ENCODE measurements around the gene ALB.
"Not testable (repeated sequence)": the region's sequence is repeated elsewhere in the genome, so short reads cannot be mapped to it uniquely, and the experiment has no call there.

ALB gene

GRCh38 chr4:73387552-73387951, 16.5 kb upstream of the ALB start:
- no peaks in the 10 kb centered on the region for H4K20me1 ChIP-seq (ENCODE audit: insufficient read depth, low read length)
- H3K4me2 ChIP-seq (ENCODE audit: low read length): no peak overlapping the region
- TF ChIP-seq CTCF (IDR thresholded peaks at IDR 0.05; ENCODE audit: low read length): no peak
- TF ChIP-seq EZH2 (IDR thresholded peaks at IDR 0.05; ENCODE audit: borderline replicate concordance, low read length): no peak
- no peaks in the 10 kb centered on the region for H3K79me2 ChIP-seq (ENCODE audit: insufficient read depth, low read length)
- no peaks in the 10 kb centered on the region for H3K9me3 ChIP-seq (ENCODE audit: low read length)
- no peaks in the 10 kb centered on the region for H3F3A ChIP-seq (ENCODE audit: insufficient read depth, low read length)
- no peak overlapping the region for H2AFZ ChIP-seq (ENCODE audit: low read length)
- H3K9ac ChIP-seq (ENCODE audit: low read length): no peak overlapping the region
- H3K4me1 ChIP-seq (ENCODE audit: insufficient read depth, low read length, severe bottlenecking): no peaks in the 10 kb centered on the region
- H3K27ac ChIP-seq (ENCODE audit: low read depth, low read length, poor library complexity, severe bottlenecking): no peak overlapping the region
- no peaks in the 10 kb centered on the region for H3K27me3 ChIP-seq (ENCODE audit: insufficient read depth, low read length)
- no peaks in the 10 kb centered on the region for H3K9me2 ChIP-seq (ENCODE audit: low read depth, low read length)
- H3K36me3 ChIP-seq (ENCODE audit: insufficient read depth, low read length): no peaks in the 10 kb centered on the region
- H3K4me3 ChIP-seq (ENCODE audit: low read depth, low read length, poor library complexity, severe bottlenecking): no peak overlapping the region

- Histone ChIP-seq H3K36me3 (ENCODE audit: insufficient read depth, low read length) (no peaks in the 10 kb centered on the region), H3K4me1 (ENCODE audit: insufficient read depth, low read length, severe bottlenecking) (no peaks in the 10 kb centered on the region), H3K9me3 (ENCODE audit: low read length) (no peaks in the 10 kb centered on the region), H4K20me1 (ENCODE audit: insufficient read depth, low read length) (no peaks in the 10 kb centered on the region), H3K4me2 (ENCODE audit: low read length) (no peak overlapping the region), H3K4me3 (ENCODE audit: low read depth, low read length, poor library complexity, severe bottlenecking) (no peak overlapping the region), H3K27ac (ENCODE audit: low read depth, low read length, poor library complexity, severe bottlenecking) (no peak overlapping the region), H3K79me2 (ENCODE audit: insufficient read depth, low read length) (no peaks in the 10 kb centered on the region), H3K9me2 (ENCODE audit: low read depth, low read length) (no peaks in the 10 kb centered on the region), H3K27me3 (ENCODE audit: insufficient read depth, low read length) (no peaks in the 10 kb centered on the region), H3K9ac (ENCODE audit: low read length) (no peak overlapping the region), H3F3A (ENCODE audit: insufficient read depth, low read length) (no peaks in the 10 kb centered on the region), H2AFZ (ENCODE audit: low read length) (no peak overlapping the region)
- TF ChIP-seq EZH2 (IDR thresholded peaks at IDR 0.05; ENCODE audit: borderline replicate concordance, low read length) (no peak), CTCF (IDR thresholded peaks at IDR 0.05; ENCODE audit: low read length) (no peak)
Observed at GRCh38 chr4:73388887-73389286, 15.2 kb upstream of the ALB start.

- H3K9me2 ChIP-seq (ENCODE audit: low read depth, low read length); H3K36me3 ChIP-seq (ENCODE audit: insufficient read depth, low read length): not testable (repeated sequence)
Observed at GRCh38 chr4:73389663-73390062, 14.4 kb upstream of the ALB start.

GRCh38 chr4:73391774-73392173, 12.3 kb upstream of the ALB start:
- Histone ChIP-seq H2AFZ (ENCODE audit: low read length) (no peak overlapping the region), H3K4me2 (ENCODE audit: low read length) (no peak overlapping the region), H4K20me1 (ENCODE audit: insufficient read depth, low read length) (no peaks in the 10 kb centered on the region), H3K9ac (ENCODE audit: low read length) (no peak overlapping the region), H3K27ac (ENCODE audit: low read depth, low read length, poor library complexity, severe bottlenecking) (no peak overlapping the region), H3K4me1 (ENCODE audit: insufficient read depth, low read length, severe bottlenecking) (no peaks in the 10 kb centered on the region), H3K27me3 (ENCODE audit: insufficient read depth, low read length) (no peaks in the 10 kb centered on the region), H3F3A (ENCODE audit: insufficient read depth, low read length) (no peaks in the 10 kb centered on the region), H3K36me3 (ENCODE audit: insufficient read depth, low read length) (no peaks in the 10 kb centered on the region), H3K79me2 (ENCODE audit: insufficient read depth, low read length) (no peaks in the 10 kb centered on the region), H3K4me3 (ENCODE audit: low read depth, low read length, poor library complexity, severe bottlenecking) (no peak overlapping the region), H3K9me3 (ENCODE audit: low read length) (no peaks in the 10 kb centered on the region), H3K9me2 (ENCODE audit: low read depth, low read length) (no peaks in the 10 kb centered on the region)
- TF ChIP-seq EZH2 (IDR thresholded peaks at IDR 0.05; ENCODE audit: borderline replicate concordance, low read length) (no peak), CTCF (IDR thresholded peaks at IDR 0.05; ENCODE audit: low read length) (no peak)

More at GRCh38 chr4:73389663-73390062, 14.4 kb upstream of the ALB start:
- H2AFZ ChIP-seq (ENCODE audit: low read length); H3F3A ChIP-seq (ENCODE audit: insufficient read depth, low read length); H4K20me1 ChIP-seq (ENCODE audit: insufficient read depth, low read length); H3K4me2 ChIP-seq (ENCODE audit: low read length); H3K4me3 ChIP-seq (ENCODE audit: low read depth, low read length, poor library complexity, severe bottlenecking); H3K27ac ChIP-seq (ENCODE audit: low read depth, low read length, poor library complexity, severe bottlenecking); H3K4me1 ChIP-seq (ENCODE audit: insufficient read depth, low read length, severe bottlenecking); H3K9me3 ChIP-seq (ENCODE audit: low read length); H3K79me2 ChIP-seq (ENCODE audit: insufficient read depth, low read length); H3K9ac ChIP-seq (ENCODE audit: low read length); H3K27me3 ChIP-seq (ENCODE audit: insufficient read depth, low read length): not testable (repeated sequence)
